OCI-LY3 (cell line): Measurements from ENCODE around the gene TMEM8B.

Source experiments
- H2AFZ ChIP-seq: fragments of 200-600, 300-600 bp; shearing (Covaris generic); 2 replicates; pipeline ENCODE4 v1.6.0; 2014; ENCODE audit warnings: antibody characterized with exemption, low read depth, low read length
- H3K27ac ChIP-seq: fragments of 200-600, 300-600 bp; sonication (generic); 2 replicates; pipeline ENCODE4 v1.5.1; 2014; ENCODE audit warnings: mild to moderate bottlenecking, low read length, moderate library complexity, mixed read lengths
- H3K27me3 ChIP-seq: fragments of 200-600, 300-600 bp; sonication (generic); 2 replicates; pipeline ENCODE4 v1.6.1; 2014; ENCODE audit warnings: low read depth, low read length, mixed read lengths
- H3K36me3 ChIP-seq: fragments of 200-600, 300-600 bp; sonication (generic); replicated peaks from 2 replicates; pipeline ENCODE3; 2014; ENCODE audit warnings: low read depth, low read length, mixed read lengths
- H3K4me1 ChIP-seq: fragments of 300-600, 200-600 bp; sonication (generic); 2 replicates; pipeline ENCODE4 v1.6.1; 2014; ENCODE audit warnings: low read length, mixed read lengths
- H3K4me2 ChIP-seq: fragments of 200-600, 300-600 bp; sonication (generic); 2 replicates; pipeline ENCODE4 v1.6.1; 2014; ENCODE audit warnings: low read length, mixed read lengths
- H3K4me3 ChIP-seq: fragments of 300-600, 200-600 bp; sonication (generic); 2 replicates; pipeline ENCODE4 v1.5.1; 2014; ENCODE audit warnings: antibody characterized with exemption, mild to moderate bottlenecking, low read length, moderate library complexity
- H3K79me2 ChIP-seq: fragments of 300-600, 200-600 bp; shearing (Covaris generic); 2 replicates; pipeline ENCODE4 v1.6.1; 2014; ENCODE audit warnings: mild to moderate bottlenecking, low read length, mixed read lengths
- H3K9ac ChIP-seq: fragments of 300-600, 200-600 bp; shearing (Covaris generic); 2 replicates; pipeline ENCODE4 v1.6.0; 2014; ENCODE audit warnings: mild to moderate bottlenecking, low read length, moderate library complexity
- H3K9me3 ChIP-seq: fragments of 200-600, 300-600 bp; shearing (Covaris generic); 2 replicates; pipeline ENCODE4 v1.6.1; 2014; ENCODE audit warnings: low read length, mixed read lengths; ENCODE audit not compliant: insufficient read depth
- H4K20me1 ChIP-seq: fragments of 200-600, 300-600 bp; sonication (generic); 2 replicates; pipeline ENCODE4 v1.6.1; 2016; ENCODE audit warnings: low read length, mixed read lengths; ENCODE audit not compliant: insufficient read depth
- EZH2phosphoT487 ChIP-seq: fragments of 200-600 bp; shearing (Covaris generic); IDR thresholded peaks from 2 replicates; pipeline ENCODE4 v1.6.1; 2018; ENCODE audit warnings: antibody characterized with exemption, mixed run types, low read depth
- TF ChIP-seq, protein P1 (sequence below): fragments of 200-600, 300-600 bp; sonication (generic); IDR thresholded peaks from 2 replicates; pipeline ENCODE4 v1.5.1; 2014; ENCODE audit warnings: antibody characterized with exemption, low read length, low read depth

Gene TMEM8B

DNA sequence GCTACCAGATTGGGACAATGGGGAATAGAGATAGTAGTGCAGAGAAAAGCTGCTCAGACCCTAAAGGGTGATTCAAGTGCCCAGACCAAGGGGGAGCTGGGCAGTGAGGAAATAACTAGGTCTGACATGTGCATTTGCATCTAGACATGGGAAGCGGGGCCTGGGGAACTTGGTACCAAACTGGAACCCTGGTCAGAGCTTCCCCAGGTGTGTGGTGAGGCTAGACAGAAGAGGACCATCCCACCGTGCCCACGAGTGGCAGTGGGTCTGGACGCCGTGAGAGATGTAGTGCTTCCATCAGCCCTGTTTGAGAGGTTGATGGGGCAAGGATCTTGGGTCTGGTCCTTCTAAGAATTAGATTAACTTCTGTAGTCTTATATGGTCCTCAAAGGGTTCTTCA, 7.6 kb downstream of the TMEM8B start:
- Histone ChIP-seq H3K27ac (no peak overlapping the region), H3K4me1 (peaks cover 40% of the 10 kb centered on the region), H4K20me1 (no peaks in the 10 kb centered on the region), H2AFZ (no peak overlapping the region), H3K4me3 (no peak overlapping the region), H3K27me3 (no peaks in the 10 kb centered on the region), H3K79me2 (no peaks in the 10 kb centered on the region), H3K9ac (no peak overlapping the region), H3K36me3 (peaks cover 28% of the 10 kb centered on the region), H3K9me3 (no peaks in the 10 kb centered on the region), H3K4me2 (no peak overlapping the region)
- TF ChIP-seq, protein P1, sequence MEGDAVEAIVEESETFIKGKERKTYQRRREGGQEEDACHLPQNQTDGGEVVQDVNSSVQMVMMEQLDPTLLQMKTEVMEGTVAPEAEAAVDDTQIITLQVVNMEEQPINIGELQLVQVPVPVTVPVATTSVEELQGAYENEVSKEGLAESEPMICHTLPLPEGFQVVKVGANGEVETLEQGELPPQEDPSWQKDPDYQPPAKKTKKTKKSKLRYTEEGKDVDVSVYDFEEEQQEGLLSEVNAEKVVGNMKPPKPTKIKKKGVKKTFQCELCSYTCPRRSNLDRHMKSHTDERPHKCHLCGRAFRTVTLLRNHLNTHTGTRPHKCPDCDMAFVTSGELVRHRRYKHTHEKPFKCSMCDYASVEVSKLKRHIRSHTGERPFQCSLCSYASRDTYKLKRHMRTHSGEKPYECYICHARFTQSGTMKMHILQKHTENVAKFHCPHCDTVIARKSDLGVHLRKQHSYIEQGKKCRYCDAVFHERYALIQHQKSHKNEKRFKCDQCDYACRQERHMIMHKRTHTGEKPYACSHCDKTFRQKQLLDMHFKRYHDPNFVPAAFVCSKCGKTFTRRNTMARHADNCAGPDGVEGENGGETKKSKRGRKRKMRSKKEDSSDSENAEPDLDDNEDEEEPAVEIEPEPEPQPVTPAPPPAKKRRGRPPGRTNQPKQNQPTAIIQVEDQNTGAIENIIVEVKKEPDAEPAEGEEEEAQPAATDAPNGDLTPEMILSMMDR, result no peak
- no peak for TF ChIP-seq EZH2phosphoT487

DNA sequence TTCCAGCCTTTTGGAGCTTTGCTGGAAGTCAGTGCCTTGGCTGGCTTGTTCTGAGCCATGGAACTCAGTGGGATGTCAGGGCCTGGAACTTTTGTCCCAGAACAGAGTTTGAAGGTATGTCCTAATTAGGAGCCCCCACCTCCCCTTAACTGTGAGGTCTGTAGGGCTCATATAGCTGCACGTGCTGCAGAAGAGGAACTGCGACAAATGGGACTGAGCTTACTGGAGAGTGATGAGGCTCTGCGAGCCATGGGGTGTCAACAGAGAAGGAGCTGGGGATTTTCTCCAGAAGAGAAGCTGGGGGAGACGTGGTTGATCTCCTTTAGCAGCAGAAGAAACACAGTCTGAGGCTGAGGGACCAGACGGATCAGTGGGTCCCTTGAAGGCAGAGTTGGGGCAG, 10.9 kb downstream of the TMEM8B start:
- peaks cover 37% of the 10 kb centered on the region for H3K4me1 ChIP-seq
- no peaks in the 10 kb centered on the region for H4K20me1 ChIP-seq
- H3K36me3 ChIP-seq, result peaks cover 28% of the 10 kb centered on the region
- no peaks in the 10 kb centered on the region for H3K9me3 ChIP-seq
- H2AFZ ChIP-seq, result no peak overlapping the region
- no peak overlapping the region for H3K4me3 ChIP-seq
- no peak overlapping the region for H3K27ac ChIP-seq
- no peak overlapping the region for H3K9ac ChIP-seq
- no peaks in the 10 kb centered on the region for H3K27me3 ChIP-seq
- no peak overlapping the region for H3K4me2 ChIP-seq
- TF ChIP-seq EZH2phosphoT487, result no peak
- TF ChIP-seq, protein P1, result no peak
- no peaks in the 10 kb centered on the region for H3K79me2 ChIP-seq

DNA sequence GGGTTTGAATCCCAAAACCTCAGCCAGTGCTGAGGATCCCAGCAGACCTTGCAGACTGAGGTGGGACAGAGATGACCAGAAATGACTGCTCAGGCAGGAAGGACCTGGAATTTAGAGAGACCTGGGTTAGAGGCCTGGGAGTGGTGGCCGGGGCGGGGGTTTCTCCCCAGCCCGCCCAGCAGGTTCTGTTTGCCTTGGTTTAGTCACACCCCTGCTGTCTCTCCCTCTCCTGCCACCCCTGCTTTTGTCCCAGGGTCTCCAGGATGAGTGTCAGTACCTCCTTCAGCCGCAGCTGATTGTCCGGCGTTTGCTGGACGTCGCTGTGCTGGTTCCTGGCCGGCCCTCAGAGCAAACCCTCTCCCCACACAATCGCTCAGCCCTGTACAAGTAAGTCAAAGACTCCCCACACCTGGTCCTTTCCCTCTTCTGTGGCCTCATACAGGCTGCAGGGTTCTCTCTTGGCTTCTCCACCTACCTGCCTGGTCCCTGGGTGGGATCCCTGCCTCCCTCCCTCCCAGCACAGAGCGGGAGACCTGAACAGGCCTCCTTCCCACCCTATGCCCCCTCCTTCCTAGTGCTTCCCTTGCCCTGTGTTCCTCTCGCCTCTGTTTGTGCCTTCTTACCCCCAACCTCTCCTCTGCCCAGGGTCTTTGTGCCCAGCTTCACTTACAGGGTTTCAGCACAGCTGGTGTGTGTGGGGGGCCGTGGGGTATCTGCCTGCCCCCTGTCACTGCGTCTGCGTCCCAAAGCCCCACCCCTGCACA, 12.0 kb downstream of the TMEM8B start:
- Histone ChIP-seq H3K9ac (no peak overlapping the region), H4K20me1 (no peaks in the 10 kb centered on the region), H3K79me2 (no peaks in the 10 kb centered on the region), H3K4me3 (no peak overlapping the region), H3K4me2 (no peak overlapping the region), H3K27ac (no peak overlapping the region), H3K4me1 (peaks cover 40% of the 10 kb centered on the region), H3K9me3 (no peaks in the 10 kb centered on the region), H2AFZ (no peak overlapping the region), H3K27me3 (no peaks in the 10 kb centered on the region), H3K36me3 (peaks cover 23% of the 10 kb centered on the region)
- TF ChIP-seq EZH2phosphoT487, result no peak
- TF ChIP-seq, protein P1, result no peak

DNA sequence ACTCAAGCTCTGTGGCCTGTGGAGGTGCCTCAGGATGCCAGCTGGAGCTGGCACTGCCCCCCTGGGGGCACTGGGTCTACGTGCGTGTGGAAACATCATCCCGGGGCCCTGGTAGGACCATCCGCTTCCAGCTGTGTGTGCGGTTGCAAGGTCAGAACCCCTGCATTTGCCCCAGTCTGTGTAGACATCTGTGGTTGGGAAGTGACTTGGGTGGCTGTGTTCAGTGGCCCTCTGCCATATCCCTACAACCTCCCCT, 12.5 kb downstream of the TMEM8B start:
- TF ChIP-seq EZH2phosphoT487, result no peak
- no peak overlapping the region for H3K4me2 ChIP-seq
- no peaks in the 10 kb centered on the region for H4K20me1 ChIP-seq
- no peak overlapping the region for H3K4me3 ChIP-seq
- peaks cover 23% of the 10 kb centered on the region for H3K36me3 ChIP-seq
- no peaks in the 10 kb centered on the region for H3K27me3 ChIP-seq
- no peaks in the 10 kb centered on the region for H3K9me3 ChIP-seq
- no peak overlapping the region for H3K9ac ChIP-seq
- H2AFZ ChIP-seq, result no peak overlapping the region
- H3K4me1 ChIP-seq, result peaks cover 40% of the 10 kb centered on the region
- no peaks in the 10 kb centered on the region for H3K79me2 ChIP-seq
- H3K27ac ChIP-seq, result no peak overlapping the region
